Measurements from ENCODE around the gene NOCT. TPM values are rescaled to one million over a fixed set of nuclear protein-coding genes. Genes with fewer than 3 reads are reported as not detected.

Gene NOCT
- total and polyA plus RNA-seq, 7 donors, result 1.8 to 10.9 (median 2.9) TPM

GRCh38 chr4:138976526-138976925, 39.1 kb upstream of the NOCT start:
- Histone ChIP-seq H3K4me3 (no peak overlapping the region), H3K27ac (no peak overlapping the region), H3K27me3 (no peaks in the 10 kb centered on the region), H3K9me3 (no peaks in the 10 kb centered on the region), H3K36me3 (no peaks in the 10 kb centered on the region), H3K4me1 (no peaks in the 10 kb centered on the region)
- intact Hi-C loops (cut with DNase I), result no loop called here
- DNase-seq, result no peak
- TF ChIP-seq POLR2AphosphoS5 (IDR thresholded peaks at IDR 0.05), result no peak
- TF ChIP-seq, protein P1, sequence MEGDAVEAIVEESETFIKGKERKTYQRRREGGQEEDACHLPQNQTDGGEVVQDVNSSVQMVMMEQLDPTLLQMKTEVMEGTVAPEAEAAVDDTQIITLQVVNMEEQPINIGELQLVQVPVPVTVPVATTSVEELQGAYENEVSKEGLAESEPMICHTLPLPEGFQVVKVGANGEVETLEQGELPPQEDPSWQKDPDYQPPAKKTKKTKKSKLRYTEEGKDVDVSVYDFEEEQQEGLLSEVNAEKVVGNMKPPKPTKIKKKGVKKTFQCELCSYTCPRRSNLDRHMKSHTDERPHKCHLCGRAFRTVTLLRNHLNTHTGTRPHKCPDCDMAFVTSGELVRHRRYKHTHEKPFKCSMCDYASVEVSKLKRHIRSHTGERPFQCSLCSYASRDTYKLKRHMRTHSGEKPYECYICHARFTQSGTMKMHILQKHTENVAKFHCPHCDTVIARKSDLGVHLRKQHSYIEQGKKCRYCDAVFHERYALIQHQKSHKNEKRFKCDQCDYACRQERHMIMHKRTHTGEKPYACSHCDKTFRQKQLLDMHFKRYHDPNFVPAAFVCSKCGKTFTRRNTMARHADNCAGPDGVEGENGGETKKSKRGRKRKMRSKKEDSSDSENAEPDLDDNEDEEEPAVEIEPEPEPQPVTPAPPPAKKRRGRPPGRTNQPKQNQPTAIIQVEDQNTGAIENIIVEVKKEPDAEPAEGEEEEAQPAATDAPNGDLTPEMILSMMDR (IDR thresholded peaks at IDR 0.05), result no peak
- no peak for TF ChIP-seq POLR2A (IDR thresholded peaks at IDR 0.05)
- TF ChIP-seq EP300 (IDR thresholded peaks at IDR 0.05), result no peak

- no peak for DNase-seq
- no peak overlapping the region for H3K4me3 ChIP-seq
- no peak for TF ChIP-seq EP300 (IDR thresholded peaks at IDR 0.05)
- no peak for TF ChIP-seq POLR2AphosphoS5 (IDR thresholded peaks at IDR 0.05)
- no peak for TF ChIP-seq POLR2A (IDR thresholded peaks at IDR 0.05)
- TF ChIP-seq, protein P1 (IDR thresholded peaks at IDR 0.05), result no peak
These were observed 38.1 kb upstream of the NOCT start for GRCh38 chr4:138977524-138977923.

GRCh38 chr4:138978028-138978585, 37.5 kb upstream of the NOCT start:
- whole genome bisulfite sequencing, 2 donors, result 91 to 93% methylated on average over 5 of the region's 5 CpGs
- Histone ChIP-seq H3K9me3 (no peaks in the 10 kb centered on the region), H3K4me1 (no peaks in the 10 kb centered on the region), H3K36me3 (no peaks in the 10 kb centered on the region), H3K27me3 (no peaks in the 10 kb centered on the region), H3K4me3 (no peak overlapping the region), H3K27ac (no peak overlapping the region)
- TF ChIP-seq POLR2A (IDR thresholded peaks at IDR 0.05) (no peak), POLR2AphosphoS5 (IDR thresholded peaks at IDR 0.05) (no peak), EP300 (IDR thresholded peaks at IDR 0.05) (no peak)
- TF ChIP-seq, protein P1 (IDR thresholded peaks at IDR 0.05), result no peak
- DNase-seq, result no peak
- intact Hi-C loops (cut with DNase I), result no loop called here

More at GRCh38 chr4:138977524-138977923, 38.1 kb upstream of the NOCT start:
- whole genome bisulfite sequencing, 2 donors, result 55 to 74% methylated on average over 6 of the region's 6 CpGs
- no peaks in the 10 kb centered on the region for H3K27me3 ChIP-seq
- intact Hi-C loops (cut with DNase I), result no loop called here
- H3K36me3 ChIP-seq, result no peaks in the 10 kb centered on the region
- no peaks in the 10 kb centered on the region for H3K9me3 ChIP-seq
- no peak overlapping the region for H3K27ac ChIP-seq
- no peaks in the 10 kb centered on the region for H3K4me1 ChIP-seq

DNA sequence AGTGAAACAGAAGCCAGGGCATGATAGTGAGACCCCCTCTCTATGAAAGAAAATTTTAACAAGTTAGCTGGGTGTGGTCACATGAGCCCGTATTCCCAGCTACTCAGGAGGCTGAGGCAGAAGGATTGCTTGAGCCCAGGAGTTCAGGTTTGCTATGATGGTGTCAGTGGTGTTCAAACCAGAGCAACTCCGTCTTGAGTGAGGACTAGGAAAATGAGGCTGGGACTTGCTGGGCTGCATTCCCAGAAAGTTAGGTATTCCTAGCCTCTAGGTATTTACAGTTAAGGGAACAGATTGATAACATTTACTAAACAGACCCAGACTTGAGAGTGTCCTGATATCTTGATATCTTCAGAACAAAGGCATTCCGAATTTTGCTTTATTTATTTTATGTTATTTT, 37.0 kb upstream of the NOCT start:
- no peaks in the 10 kb centered on the region for H3K9me3 ChIP-seq
- WGBS, 2 donors, result 69 to 83% methylated on average over 3 of the region's 3 CpGs
- no peak for TF ChIP-seq POLR2AphosphoS5 (IDR thresholded peaks at IDR 0.05)
- TF ChIP-seq, protein P1 (IDR thresholded peaks at IDR 0.05), result no peak
- TF ChIP-seq EP300 (IDR thresholded peaks at IDR 0.05), result no peak
- TF ChIP-seq POLR2A (IDR thresholded peaks at IDR 0.05), result no peak

DNA sequence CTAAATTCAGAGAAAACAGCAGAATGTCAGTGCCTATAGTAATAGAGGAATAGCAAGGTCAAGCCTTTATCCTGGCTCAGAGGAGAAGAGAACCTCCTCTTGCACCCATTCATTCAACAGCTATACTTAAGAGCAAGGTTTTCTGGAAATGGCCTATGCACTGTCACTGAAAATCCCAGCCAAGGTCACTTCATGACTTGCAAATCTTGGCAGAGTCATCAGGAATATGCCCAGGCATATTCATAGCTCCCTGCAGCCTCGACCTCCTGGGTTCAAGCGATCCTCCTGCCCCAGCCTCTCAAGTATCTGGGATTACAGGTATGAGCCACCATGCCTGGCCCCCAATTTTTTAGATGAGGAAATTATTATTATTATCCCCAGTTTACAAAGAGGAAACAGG, 35.8 kb upstream of the NOCT start:
- intact Hi-C loops (cut with DNase I), result no loop called here
- 88 to 94% methylated on average over 2 of the region's 2 CpGs for WGBS, 2 donors
- H3K36me3 ChIP-seq, result no peaks in the 10 kb centered on the region
- TF ChIP-seq EP300 (IDR thresholded peaks at IDR 0.05) (no peak), POLR2A (IDR thresholded peaks at IDR 0.05) (no peak), POLR2AphosphoS5 (IDR thresholded peaks at IDR 0.05) (no peak)
- TF ChIP-seq, protein P1 (IDR thresholded peaks at IDR 0.05), result no peak
- no peak overlapping the region for H3K27ac ChIP-seq
- H3K4me3 ChIP-seq, result no peak overlapping the region
- H3K4me1 ChIP-seq, result no peaks in the 10 kb centered on the region
- no peaks in the 10 kb centered on the region for H3K27me3 ChIP-seq
- no peak for DNase-seq
- no peaks in the 10 kb centered on the region for H3K9me3 ChIP-seq

More for the DNA sequence above, 37.0 kb upstream of the NOCT start:
- no peaks in the 10 kb centered on the region for H3K36me3 ChIP-seq
- H3K4me3 ChIP-seq, result no peak overlapping the region
- no peaks in the 10 kb centered on the region for H3K4me1 ChIP-seq
- intact Hi-C loops (cut with DNase I), result no loop called here
- no peak overlapping the region for H3K27ac ChIP-seq
- DNase-seq, result no peak
- H3K27me3 ChIP-seq, result no peaks in the 10 kb centered on the region
